ENCODE measurements around the gene PSMD11. TPM values are rescaled to one million over a fixed set of nuclear protein-coding genes. Genes with fewer than 3 reads are reported as not detected.
"Not testable (repeated sequence)": the region's sequence is repeated elsewhere in the genome, so short reads cannot be mapped to it uniquely, and the experiment has no call there.

Gene PSMD11
- total RNA-seq, 1 donor: 84.0 TPM

GRCh38 chr17:32520104-32520701 is 75.9 kb downstream of the PSMD11 start:
- Histone ChIP-seq H3K4me3 (ENCODE audit: low read length) (no peak overlapping the region), H3K4me1 (ENCODE audit: insufficient read depth, low read length) (peaks cover 77% of the 10 kb centered on the region), H3K9me3 (ENCODE audit: low read depth, low read length) (no peaks in the 10 kb centered on the region), H3K27me3 (ENCODE audit: insufficient read depth, low read length) (peaks cover 28% of the 10 kb centered on the region)

- peaks cover 74% of the 10 kb centered on the region for H3K4me1 ChIP-seq (ENCODE audit: insufficient read depth, low read length)
These were observed 76.6 kb downstream of the PSMD11 start for GRCh38 chr17:32520737-32521404.

GRCh38 chr17:32523017-32523680 is 78.8 kb downstream of the PSMD11 start:
- Histone ChIP-seq H3K4me3 (ENCODE audit: low read length) (no peak overlapping the region), H3K4me1 (ENCODE audit: insufficient read depth, low read length) (peaks cover 53% of the 10 kb centered on the region), H3K9me3 (ENCODE audit: low read depth, low read length) (no peaks in the 10 kb centered on the region), H3K27me3 (ENCODE audit: insufficient read depth, low read length) (peaks cover 26% of the 10 kb centered on the region)

More at GRCh38 chr17:32520737-32521404, 76.6 kb downstream of the PSMD11 start:
- Histone ChIP-seq H3K27me3 (ENCODE audit: insufficient read depth, low read length) (peaks cover 28% of the 10 kb centered on the region), H3K9me3 (ENCODE audit: low read depth, low read length) (no peaks in the 10 kb centered on the region), H3K4me3 (ENCODE audit: low read length) (no peak overlapping the region)

- Histone ChIP-seq H3K4me3 (ENCODE audit: low read length) (no peak overlapping the region), H3K9me3 (ENCODE audit: low read depth, low read length) (no peaks in the 10 kb centered on the region), H3K27me3 (ENCODE audit: insufficient read depth, low read length) (peaks cover 19% of the 10 kb centered on the region), H3K4me1 (ENCODE audit: insufficient read depth, low read length) (peaks cover 51% of the 10 kb centered on the region)
These were observed 79.7 kb downstream of the PSMD11 start for GRCh38 chr17:32523827-32524552.

- Histone ChIP-seq H3K4me1 (ENCODE audit: insufficient read depth, low read length) (peaks cover 48% of the 10 kb centered on the region), H3K27me3 (ENCODE audit: insufficient read depth, low read length) (peaks cover 18% of the 10 kb centered on the region)
- H3K9me3 ChIP-seq (ENCODE audit: low read depth, low read length); H3K4me3 ChIP-seq (ENCODE audit: low read length): not testable (repeated sequence)
These were observed 80.2 kb downstream of the PSMD11 start for GRCh38 chr17:32524553-32524880.

- no peak overlapping the region for H3K4me3 ChIP-seq (ENCODE audit: low read length)
- H3K4me1 ChIP-seq (ENCODE audit: insufficient read depth, low read length): peaks cover 42% of the 10 kb centered on the region
- peaks cover 12% of the 10 kb centered on the region for H3K27me3 ChIP-seq (ENCODE audit: insufficient read depth, low read length)
- no peaks in the 10 kb centered on the region for H3K9me3 ChIP-seq (ENCODE audit: low read depth, low read length)
These were observed 80.8 kb downstream of the PSMD11 start for GRCh38 chr17:32525122-32525521.

- Histone ChIP-seq H3K4me1 (ENCODE audit: insufficient read depth, low read length) (peaks cover 27% of the 10 kb centered on the region), H3K9me3 (ENCODE audit: low read depth, low read length) (no peaks in the 10 kb centered on the region), H3K27me3 (ENCODE audit: insufficient read depth, low read length) (no peaks in the 10 kb centered on the region), H3K4me3 (ENCODE audit: low read length) (no peak overlapping the region)
These were observed 82.8 kb downstream of the PSMD11 start for GRCh38 chr17:32527146-32527545.

- peaks cover 10% of the 10 kb centered on the region for H3K4me1 ChIP-seq (ENCODE audit: insufficient read depth, low read length)
- no peaks in the 10 kb centered on the region for H3K9me3 ChIP-seq (ENCODE audit: low read depth, low read length)
- no peaks in the 10 kb centered on the region for H3K27me3 ChIP-seq (ENCODE audit: insufficient read depth, low read length)
- no peak overlapping the region for H3K4me3 ChIP-seq (ENCODE audit: low read length)
These were observed 84.5 kb downstream of the PSMD11 start for GRCh38 chr17:32528825-32529224.

GRCh38 chr17:32529604-32530003 is 85.3 kb downstream of the PSMD11 start:
- no peaks in the 10 kb centered on the region for H3K9me3 ChIP-seq (ENCODE audit: low read depth, low read length)
- H3K4me1 ChIP-seq (ENCODE audit: insufficient read depth, low read length): peaks cover 8% of the 10 kb centered on the region
- H3K4me3 ChIP-seq (ENCODE audit: low read length): no peak overlapping the region
- H3K27me3 ChIP-seq (ENCODE audit: insufficient read depth, low read length): no peaks in the 10 kb centered on the region

Other genes starting within 250 kb of the PSMD11 start
- 0.73 TPM for gene RHBDL3, start 178.7 kb upstream of the PSMD11 start, total RNA-seq
- gene C17orf75, start 102.3 kb upstream of the PSMD11 start, total RNA-seq: 5.8 TPM
- 281 TPM for gene ZNF207, start 94.4 kb upstream of the PSMD11 start, total RNA-seq
- 16.8 TPM for gene CDK5R1, start 42.5 kb downstream of the PSMD11 start, total RNA-seq